Bronchial epithelial cell (primary cell): ENCODE measurements around the gene LYSMD1. TPM values are rescaled to one million over a fixed set of nuclear protein-coding genes. Genes with fewer than 3 reads are reported as not detected.
A peak's percentile ranks its signal among the peaks of the same experiment; 100 is the strongest.

ENCODE experiments used
- DNase-seq: peaks from one replicate; pipeline ENCODE4 v3.0.0-alpha.2; 2010; ENCODE audit warnings: low read depth
- FAIRE-seq: peaks from 2 replicates; lab custom pipeline; 2011; peaks lifted over from hg19 to GRCh38; lab: Jason Lieb, UNC
- H3K27me3 ChIP-seq: 2 replicates; pipeline ENCODE4 v1.5.1; 2011; ENCODE audit warnings: low read length; ENCODE audit not compliant: control insufficient read depth, insufficient read depth
- H3K36me3 ChIP-seq: 2 replicates; pipeline ENCODE4 v1.5.1; 2011; ENCODE audit warnings: low read length; ENCODE audit not compliant: control insufficient read depth, insufficient read depth
- H3K4me3 ChIP-seq: 2 replicates; pipeline ENCODE4 v1.5.1; 2011; ENCODE audit warnings: mild to moderate bottlenecking, low read depth, low read length, control low read depth
- total RNA-seq: library from RNA; depleted of rRNA; stranded (reverse); fragments of >200 nt; gene quantifications from 2 replicates; pipeline ENCODE4 v1.2.1, GENCODE V29; 2014
- TF ChIP-seq, protein P1 (sequence below): IDR thresholded peaks from 2 replicates; pipeline ENCODE4 v1.5.1; 2011; ENCODE audit warnings: mild to moderate bottlenecking, moderate library complexity, low read length, control low read depth, inconsistent platforms; ENCODE audit not compliant: insufficient read depth, severe bottlenecking

The LYSMD1 gene
- total RNA-seq, 1 donor from 2014 or later, result 5.0 TPM

GRCh38 chr1:151158326-151158725, 7.4 kb downstream of the LYSMD1 start:
- no peak for FAIRE-seq

GRCh38 chr1:151157067-151157531, 8.6 kb downstream of the LYSMD1 start:
- TF ChIP-seq, protein P1, sequence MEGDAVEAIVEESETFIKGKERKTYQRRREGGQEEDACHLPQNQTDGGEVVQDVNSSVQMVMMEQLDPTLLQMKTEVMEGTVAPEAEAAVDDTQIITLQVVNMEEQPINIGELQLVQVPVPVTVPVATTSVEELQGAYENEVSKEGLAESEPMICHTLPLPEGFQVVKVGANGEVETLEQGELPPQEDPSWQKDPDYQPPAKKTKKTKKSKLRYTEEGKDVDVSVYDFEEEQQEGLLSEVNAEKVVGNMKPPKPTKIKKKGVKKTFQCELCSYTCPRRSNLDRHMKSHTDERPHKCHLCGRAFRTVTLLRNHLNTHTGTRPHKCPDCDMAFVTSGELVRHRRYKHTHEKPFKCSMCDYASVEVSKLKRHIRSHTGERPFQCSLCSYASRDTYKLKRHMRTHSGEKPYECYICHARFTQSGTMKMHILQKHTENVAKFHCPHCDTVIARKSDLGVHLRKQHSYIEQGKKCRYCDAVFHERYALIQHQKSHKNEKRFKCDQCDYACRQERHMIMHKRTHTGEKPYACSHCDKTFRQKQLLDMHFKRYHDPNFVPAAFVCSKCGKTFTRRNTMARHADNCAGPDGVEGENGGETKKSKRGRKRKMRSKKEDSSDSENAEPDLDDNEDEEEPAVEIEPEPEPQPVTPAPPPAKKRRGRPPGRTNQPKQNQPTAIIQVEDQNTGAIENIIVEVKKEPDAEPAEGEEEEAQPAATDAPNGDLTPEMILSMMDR, result no peak
- no peak for DNase-seq
- FAIRE-seq, result no peak
- Histone ChIP-seq H3K27me3 (no peaks in the 10 kb centered on the region), H3K4me3 (no peak overlapping the region), H3K36me3 (peaks cover 10% of the 10 kb centered on the region)

More at GRCh38 chr1:151158326-151158725, 7.4 kb downstream of the LYSMD1 start:
- DNase-seq, result no peak
- Histone ChIP-seq H3K27me3 (no peaks in the 10 kb centered on the region), H3K4me3 (no peak overlapping the region), H3K36me3 (peaks cover 10% of the 10 kb centered on the region)
- TF ChIP-seq, protein P1, result no peak

- H3K36me3 ChIP-seq, result peaks cover 8% of the 10 kb centered on the region
- DNase-seq (no peak), FAIRE-seq (no peak)
- H3K27me3 ChIP-seq, result no peaks in the 10 kb centered on the region
- TF ChIP-seq, protein P1, result no peak
- no peak within 1 kb of the TSS for H3K4me3 ChIP-seq
Measured at GRCh38 chr1:151156515-151156819, 9.2 kb downstream of the LYSMD1 start, which contains the start of gene TNFAIP8L2. Gene TNFAIP8L2 (plus strand): TSS chr1:151156649. CDS start chr1:151158698, 2,049 bp downstream.

DNA sequence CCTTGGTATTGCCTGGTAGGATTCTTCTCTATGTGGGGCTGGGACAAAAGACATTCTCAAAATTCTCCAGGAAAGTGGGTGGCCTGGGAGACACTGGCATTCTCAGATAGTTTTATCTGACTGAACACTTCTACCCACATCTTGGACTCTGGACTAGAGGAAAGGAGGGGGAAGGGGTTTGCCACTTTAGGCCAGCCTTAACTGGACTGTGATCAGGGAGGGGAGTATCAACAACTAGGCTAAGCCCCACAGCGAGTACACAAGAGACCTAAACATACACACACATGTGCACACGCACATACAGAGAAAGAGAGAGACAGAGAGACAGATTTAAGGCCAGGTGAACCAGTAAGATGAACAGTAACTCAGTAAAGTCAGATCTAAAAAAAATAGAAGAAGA, 18.0 kb downstream of the LYSMD1 start:
- DNase-seq, result no peak
- Histone ChIP-seq H3K36me3 (no peaks in the 10 kb centered on the region), H3K4me3 (no peak overlapping the region), H3K27me3 (peaks cover 2% of the 10 kb centered on the region)
- FAIRE-seq, result no peak
- TF ChIP-seq, protein P1, result no peak

GRCh38 chr1:151147132-151147503, 18.6 kb downstream of the LYSMD1 start:
- TF ChIP-seq, protein P1, result no peak
- H3K36me3 ChIP-seq, result no peaks in the 10 kb centered on the region
- no peak for FAIRE-seq
- H3K4me3 ChIP-seq, result peak overlapping the region; percentile 63
- DNase-seq, result peak; percentile 62
- H3K27me3 ChIP-seq, result peaks cover 2% of the 10 kb centered on the region
